Transverse colon (tissue), 4 donors: Measurements from ENCODE around the gene CPZ. TPM values are rescaled to one million over a fixed set of nuclear protein-coding genes. Genes with fewer than 3 reads are reported as not detected.

Source experiments
- DNase-seq: peaks from one replicate; pipeline ENCODE4 v3.0.0-alpha.2; 2019
- H3K27ac ChIP-seq, 4 donors: fragments of 200-600 bp; sonication (generic); 2 replicates each; pipeline ENCODE4 v1.5.1; 2016 to 2018; ENCODE audit warnings: inconsistent platforms in 4 of 4
- H3K27me3 ChIP-seq: fragments of 200-600 bp; sonication (generic); 2 replicates; pipeline ENCODE4 v1.5.1; 2017; ENCODE audit warnings: inconsistent platforms
- H3K36me3 ChIP-seq, 4 donors: fragments of 200-600 bp; sonication (generic); 2 replicates each; pipeline ENCODE4 v1.5.1; 2017 to 2019; ENCODE audit warnings: inconsistent platforms in 4 of 4
- H3K4me1 ChIP-seq, 4 donors: fragments of 200-600 bp; sonication (generic); 2 replicates each; pipeline ENCODE4 v1.5.1; 2017 to 2020; ENCODE audit warnings: inconsistent platforms in 4 of 4
- H3K4me3 ChIP-seq, 4 donors: fragments of 200-600 bp; sonication (generic); 1 replicate in 1 of 4; 2 replicates in 3 of 4; pipeline versions ENCODE4 v1.5.1 to v1.6.1; 2017 to 2019; ENCODE audit warnings: inconsistent platforms in 4 of 4
- H3K9me3 ChIP-seq, 2 donors: fragments of 200-600 bp; sonication (generic); 2 replicates each; pipeline ENCODE4 v1.5.1; 2017 to 2019; ENCODE audit warnings: inconsistent platforms in 2 of 2
- CTCF ChIP-seq, 5 experiments: fragments of 200-600 bp in 3 of 5; fragments of 450-650 bp in 2 of 5; sonication (generic) in 3 of 5; IDR thresholded peaks; 1 replicate in 2 of 5; 2 replicates in 3 of 5; pipeline ENCODE4 v1.5.1; 2016 to 2017; ENCODE audit warnings: antibody characterized with exemption in 5 of 5, inconsistent platforms in 3 of 5, mild to moderate bottlenecking in 2 of 5, moderate library complexity in 1 of 5
- EP300 ChIP-seq: sonication (generic); formaldehyde crosslinking; IDR thresholded peaks from one replicate; pipeline ENCODE4 v1.6.1; 2017; ENCODE audit warnings: antibody characterized with exemption, low read depth
- POLR2A ChIP-seq: fragments of 450-650 bp; IDR thresholded peaks from one replicate; pipeline ENCODE4 v1.6.1; 2016; ENCODE audit warnings: antibody characterized with exemption, mild to moderate bottlenecking, moderate library complexity
- POLR2AphosphoS5 ChIP-seq, 3 donors: sonication (generic); formaldehyde crosslinking; IDR thresholded peaks; one replicate each; pipeline ENCODE4 v1.6.1; 2016; ENCODE audit warnings: antibody characterized with exemption in 3 of 3
- WGBS, 2 donors: methylation state at CpG; one replicate each; pipeline ENCODE4 v1.1.5; 2018; ENCODE audit warnings: low coverage in 1 of 2; 5-methylcytosine and 5-hydroxymethylcytosine counted together
- in situ Hi-C, 4 donors: fragments of 200-750 bp; cut with MboI; loops; one replicate each; pipeline versions ENCODE4 v1.15.0 to v1.15.1; 2017; ENCODE audit warnings: low sequenced_read_pairs in 3 of 4, low pct_ligation_motif_present in 1 of 4, low pct_unique_long_range_greater_than_20kb in 1 of 4
- intact Hi-C: fragments of 100-400 bp; cut with DNase I; formaldehyde crosslinking; loops from one replicate; pipeline ENCODE4 v1.15.1; 2023; ENCODE audit warnings: low total_unique reads
- total RNA-seq, 4 donors: library from RNA; depleted of rRNA; stranded (reverse); fragments of >200 nt; gene quantifications; one replicate each; pipeline ENCODE4 v1.1.0, GENCODE V29; 2016

Gene CPZ
- total RNA-seq, 4 donors from 2014 or later = 0.96 to 2.1 TPM; not detected in 2

- intact Hi-C loops (loop anchor here (5.0 kb wide), 1 partner anchor 118 kb away; no protein-coding TSS in a partner anchor), in situ Hi-C loops (loop anchor here in 3 of 4 donors (10.0 to 25.0 kb wide), 3 partner anchors 126 to 353 kb away; no protein-coding TSS in a partner anchor)
- DNase-seq = no peak
- 61% methylated on average over 5 of the region's 5 CpGs; no CpG with 5 or more reads in 1 of the 2 donors for WGBS, 2 donors
- Histone ChIP-seq H3K9me3 (no peaks in the 10 kb centered on the region), H3K4me3 (no peak overlapping the region), H3K27me3 (peaks cover 39% of the 10 kb centered on the region), H3K4me1 (no peaks in the 10 kb centered on the region), H3K27ac (no peak overlapping the region), H3K36me3 (no peaks in the 10 kb centered on the region)
- no peak for TF ChIP-seq POLR2AphosphoS5 (IDR thresholded peaks at IDR 0.05)
- no peak for TF ChIP-seq EP300
- no peak for TF ChIP-seq CTCF (IDR thresholded peaks at IDR 0.05)
- no peak for TF ChIP-seq POLR2A
These were observed 2.1 kb upstream of the CPZ start for GRCh38 chr4:8590546-8590880.

DNA sequence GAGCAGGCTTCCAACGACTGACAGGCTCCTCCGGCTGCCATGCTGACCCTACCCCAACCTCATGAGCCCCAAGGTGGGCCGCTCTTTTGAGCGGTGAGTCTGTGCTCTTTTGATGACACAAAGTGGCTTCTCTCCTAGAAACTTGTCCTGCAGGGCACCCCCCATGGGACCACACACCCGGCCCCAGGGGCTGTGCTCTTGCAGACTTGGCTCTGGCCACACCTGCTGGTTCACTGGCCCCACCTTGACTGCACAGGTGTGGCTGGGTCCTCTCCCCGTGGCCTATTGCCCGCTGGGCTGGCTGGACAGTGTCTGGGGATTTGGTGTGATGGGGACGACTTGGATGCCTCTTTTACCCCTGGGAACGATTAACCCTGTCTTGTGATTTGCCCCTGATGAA, 1.5 kb upstream of the CPZ start:
- TF ChIP-seq POLR2AphosphoS5 (IDR thresholded peaks at IDR 0.05) (no peak), CTCF (IDR thresholded peaks at IDR 0.05) (no peak), POLR2A (no peak), EP300 (no peak)
- Histone ChIP-seq H3K4me1 (no peaks in the 10 kb centered on the region), H3K27me3 (peaks cover 39% of the 10 kb centered on the region), H3K36me3 (no peaks in the 10 kb centered on the region), H3K4me3 (no peak overlapping the region), H3K27ac (no peak overlapping the region), H3K9me3 (no peaks in the 10 kb centered on the region)
- no peak for DNase-seq
- intact Hi-C loops = loop anchor here (5.0 kb wide), 1 partner anchor 119 kb away; no protein-coding TSS in a partner anchor
- WGBS, 2 donors = 73% methylated on average over 9 of the region's 9 CpGs; no CpG with 5 or more reads in 1 of the 2 donors
- in situ Hi-C loops = loop anchor here in 3 of 4 donors (10.0 to 25.0 kb wide), 3 partner anchors 126 to 354 kb away; no protein-coding TSS in a partner anchor

DNA sequence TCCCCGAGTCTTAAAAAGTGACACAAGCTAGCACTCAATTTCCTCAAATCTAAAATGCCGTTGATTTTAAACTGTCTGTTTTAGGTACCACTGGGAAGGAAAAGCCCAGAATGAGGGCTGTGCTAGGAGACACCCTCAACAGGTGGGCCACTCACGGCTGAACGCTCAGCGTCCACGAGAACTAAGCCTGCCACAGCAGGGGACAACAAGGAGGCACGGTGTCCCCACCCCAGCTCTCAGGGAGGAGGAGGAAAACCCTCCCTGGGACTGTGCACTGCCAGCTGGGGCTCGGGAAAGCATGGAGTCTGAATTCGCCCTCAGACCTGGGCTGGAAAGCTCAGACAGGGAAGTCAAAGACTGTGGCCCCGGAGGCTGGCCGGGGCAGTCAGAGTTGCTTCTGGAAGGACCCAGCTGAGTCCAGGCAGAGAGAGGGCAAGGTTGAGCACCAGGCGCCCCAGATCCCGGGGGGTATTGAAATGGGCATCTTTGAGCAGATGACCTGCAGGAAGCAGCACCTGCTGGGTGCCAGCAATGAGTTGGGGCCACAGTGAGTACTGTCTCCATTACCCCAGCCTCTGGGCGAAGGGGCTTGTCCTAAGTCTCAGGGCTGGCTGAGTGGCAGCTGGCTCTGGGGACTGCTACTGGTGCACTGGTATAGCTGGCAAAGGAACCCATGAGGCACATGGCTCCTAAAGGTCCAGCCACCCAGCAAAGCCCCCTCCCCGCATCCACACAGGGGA, 769 bp upstream of the CPZ start:
- no peaks in the 10 kb centered on the region for H3K9me3 ChIP-seq
- TF ChIP-seq POLR2A (no peak), POLR2AphosphoS5 (IDR thresholded peaks at IDR 0.05) (no peak), EP300 (no peak), CTCF (IDR thresholded peaks at IDR 0.05) (no peak)
- no peak overlapping the region for H3K4me3 ChIP-seq
- in situ Hi-C loops = loop anchor here in 3 of 4 donors (10.0 to 25.0 kb wide), 3 partner anchors 127 to 354 kb away; no protein-coding TSS in a partner anchor
- WGBS, 2 donors = 66 to 100% methylated on average over 2 to 15 of the region's 15 CpGs
- no peak for DNase-seq
- intact Hi-C loops = loop anchor here (5.0 kb wide), 1 partner anchor 119 kb away; no protein-coding TSS in a partner anchor
- H3K4me1 ChIP-seq = no peaks in the 10 kb centered on the region
- no peaks in the 10 kb centered on the region for H3K36me3 ChIP-seq
- no peak overlapping the region for H3K27ac ChIP-seq
- peaks cover 39% of the 10 kb centered on the region for H3K27me3 ChIP-seq

DNA sequence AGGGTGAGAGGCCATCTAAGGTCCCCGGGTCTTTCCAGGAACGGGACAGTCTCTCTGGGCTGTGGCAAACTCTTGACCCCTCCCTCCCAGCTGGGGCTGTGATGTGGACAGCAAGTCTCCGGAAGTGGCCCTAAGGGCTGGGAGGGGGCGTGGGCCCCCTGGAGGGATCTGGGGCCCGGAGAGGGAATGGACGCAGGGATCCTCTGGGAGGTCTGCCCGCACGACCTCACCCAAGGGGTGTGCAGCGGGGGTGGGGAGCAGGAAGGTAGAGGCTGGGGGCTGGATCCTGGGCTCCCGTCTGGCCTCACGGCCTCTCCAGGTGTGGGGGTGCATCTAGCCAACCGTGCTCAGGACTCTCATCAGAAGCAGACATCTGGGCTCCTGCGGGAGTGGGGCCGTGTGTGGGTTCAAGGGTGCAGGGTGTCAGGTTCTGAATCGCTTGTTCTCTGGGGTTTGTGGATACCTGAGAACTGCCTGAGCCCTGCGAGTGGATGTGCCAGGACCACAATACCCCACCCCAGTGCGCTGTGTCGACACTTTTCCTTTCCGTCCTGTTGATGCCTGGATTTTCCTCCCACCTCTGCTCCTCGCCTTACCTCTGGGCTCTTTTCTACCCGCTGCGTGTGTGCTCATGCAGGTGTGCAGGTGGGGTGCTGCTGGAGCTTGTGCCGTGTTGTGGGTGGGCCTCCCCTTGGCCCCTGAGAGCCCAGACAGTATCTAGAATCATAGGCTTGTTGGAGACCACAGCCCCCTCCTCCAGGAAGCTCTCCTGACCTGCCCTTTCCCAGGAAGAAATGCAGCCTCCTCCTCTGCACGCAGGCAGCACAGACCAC, 915 bp downstream of the CPZ start:
- 41 to 100% methylated on average over 1 to 16 of the region's 24 CpGs for WGBS, 2 donors
- Histone ChIP-seq H3K9me3 (no peaks in the 10 kb centered on the region), H3K27ac (no peak overlapping the region), H3K4me3 (no peak overlapping the region), H3K4me1 (no peaks in the 10 kb centered on the region), H3K36me3 (no peaks in the 10 kb centered on the region), H3K27me3 (peaks cover 39% of the 10 kb centered on the region)
- TF ChIP-seq CTCF (IDR thresholded peaks at IDR 0.05) (no peak), POLR2AphosphoS5 (IDR thresholded peaks at IDR 0.05) (no peak), EP300 (no peak), POLR2A (no peak)
- intact Hi-C loops (loop anchor here (5.0 kb wide), 1 partner anchor 121 kb away; no protein-coding TSS in a partner anchor), in situ Hi-C loops (loop anchor here in 3 of 4 donors (10.0 to 25.0 kb wide), 3 partner anchors 129 to 356 kb away; no protein-coding TSS in a partner anchor)
- no peak for DNase-seq
